Measurements from ENCODE around the gene SCUBE3. TPM values are rescaled to one million over a fixed set of nuclear protein-coding genes. Genes with fewer than 3 reads are reported as not detected.

SCUBE3 gene
- total and polyA plus RNA-seq, 2 of the 13 experiments (the other 11 are each of a cell fraction or from before 2014, with no cell fraction given) = not detected

- Histone ChIP-seq H2AFZ (ENCODE audit: low read length) (no peak overlapping the region), H3K36me3 (replicated peaks in 1 of 2; ENCODE audit: control insufficient read depth in 1 of 2, insufficient read depth in 2 of 2, low read length in 2 of 2) (peaks cover 12 to 24% of the 10 kb centered on the region in 2 experiments; a peak in 4 of 5 replicates), H4K20me1 (ENCODE audit: insufficient read depth, low read length) (no peaks in the 10 kb centered on the region), H3K27ac (ENCODE audit: extremely low read length, insufficient read depth, low read length) (no peak overlapping the region), H3K27me3 (ENCODE audit: control insufficient read depth in 1 of 2, insufficient read depth in 2 of 2, low read length in 2 of 2) (no peaks in the 10 kb centered on the region), H3K4me3 (replicated peaks in 1 of 3; ENCODE audit: insufficient read depth in 1 of 3, low read depth in 2 of 3, low read length in 3 of 3) (no peak overlapping the region), H3K9me3 (ENCODE audit: low read length) (no peaks in the 10 kb centered on the region), H3K79me2 (ENCODE audit: insufficient read depth, low read length) (no peaks in the 10 kb centered on the region), H3K4me2 (ENCODE audit: low read depth, low read length) (no peak overlapping the region), H3K4me1 (ENCODE audit: insufficient read depth, low read length) (peaks cover 15% of the 10 kb centered on the region), H3K9ac (ENCODE audit: insufficient read depth, low read depth, low read length) (no peak overlapping the region)
- ATAC-seq (no peak), FAIRE-seq (no peak), DNase-seq (ENCODE audit: low spot score) (no peak)
- ChIA-PET POLR2A (interaction anchor here (1.6 kb wide), 1 partner anchor 35 kb away, joined by 7 read pairs; the partner anchor contains the start of gene ZNF76), CTCF (ENCODE audit: low intra/inter-chr PET ratio, low total read pairs) (interaction anchor here (0.7 to 2.6 kb wide), 7 partner anchors 34 to 259 kb away, joined by 3 to 18 read pairs (median 3); partner anchors contain the start of genes PPARD and RPL10A)
- no TSS peak for BruUV-seq (replicated peaks)
- no peak for TF ChIP-seq E2F2 (CRISPR knock-in tag; IDR thresholded peaks at IDR 0.05; ENCODE audit: borderline replicate concordance)
- TF ChIP-seq SP2 (CRISPR knock-in tag; IDR thresholded peaks at IDR 0.05) = no peak
- TF ChIP-seq ZNF776 (CRISPR knock-in tag; IDR thresholded peaks at IDR 0.05) = no peak
- no peak for TF ChIP-seq ZNF891 (CRISPR knock-in tag; IDR thresholded peaks at IDR 0.05)
- no peak for TF ChIP-seq DR1 (CRISPR knock-in tag; IDR thresholded peaks at IDR 0.05)
- TF ChIP-seq KLF11 (CRISPR knock-in tag; IDR thresholded peaks at IDR 0.05) = no peak
- no peak for TF ChIP-seq ZNF382 (CRISPR knock-in tag; IDR thresholded peaks at IDR 0.05; ENCODE audit: borderline replicate concordance)
- no peak for TF ChIP-seq AKNA (CRISPR knock-in tag; IDR thresholded peaks at IDR 0.05; ENCODE audit: borderline replicate concordance)
- whole genome bisulfite sequencing (ENCODE audit: low lambda C conversion rate) = 80% methylated on average over 8 of the region's 9 CpGs
- in situ Hi-C loops (cut with HindIII; ENCODE audit: extremely low pct_ligation_motif_present, low pct_unique_long_range_greater_than_20kb) (no loop called here), intact Hi-C loops (cut with micrococcal nuclease; ENCODE audit: unreplicated experiment) (loop anchor here (10.0 kb wide), 1 partner anchor 441 kb away; the partner anchor contains the start of gene ARMC12)
These were observed 79.9 kb downstream of the SCUBE3 start for GRCh38 chr6:35293681-35294080.
